HCT116 (cell line): Measurements from ENCODE around the gene AQP1. TPM values are rescaled to one million over a fixed set of nuclear protein-coding genes. Genes with fewer than 3 reads are reported as not detected.

ENCODE experiments used
- ATAC-seq: fragments of 200-7000 bp; cut with Tn5 transposase; 2 replicates; pipeline ENCODE4 v1.9.1; 2020; ENCODE audit warnings: mild to moderate bottlenecking, moderate library complexity
- BruUV-seq: library from RNA; stranded (reverse); fragments of 400-500 nt; replicated peaks from 2 replicates; lab custom pipeline; 2021; lab: Mats Ljungman, UMichigan
- CTCF ChIA-PET: fragments of 300-600 bp; sonication (Branson Sonifier 250); formaldehyde crosslinking; loops from one replicate; lab custom pipeline; 2021; ENCODE audit warnings: antibody characterized with exemption; lab: Charles Lee
- POLR2A ChIA-PET: fragments of 300-600, 350-600 bp; sonication (Branson Sonifier 250); formaldehyde crosslinking; loops from one replicate; lab custom pipeline; 2021; ENCODE audit warnings: antibody characterized with exemption; lab: Charles Lee
- RAD21 ChIA-PET, 2 experiments: fragments of 300-600 bp; sonication (Branson Sonifier 250); formaldehyde crosslinking; loops; one replicate each; lab custom pipeline; 2023; ENCODE audit warnings: low total read pairs in 2 of 2; ENCODE audit not compliant: uncharacterized antibody in 2 of 2, unreplicated experiment in 2 of 2, low non-redundant PET in 1 of 2; lab: Charles Lee
- DNase-seq: peaks from one replicate; pipeline ENCODE4 v3.0.0-alpha.2; 2010; ENCODE audit warnings: low read depth, low spot score
- H2AFZ ChIP-seq: fragments of 200-600 bp; shearing (Covaris generic), sonication (generic); 2 replicates; pipeline ENCODE4 v1.6.1; 2017; ENCODE audit warnings: low read depth, mixed run types, mixed read lengths, antibody characterized with exemption, low read length; ENCODE audit not compliant: poor library complexity, severe bottlenecking
- H3K27ac ChIP-seq: 2 replicates; pipeline ENCODE4 v1.5.1; 2012; ENCODE audit warnings: low read depth, low read length
- H3K27me3 ChIP-seq: fragments of 200-600 bp; sonication (generic); 2 replicates; pipeline ENCODE4 v1.6.1; 2016; ENCODE audit warnings: mixed run types, low read length, mixed read lengths; ENCODE audit not compliant: insufficient read depth
- H3K36me3 ChIP-seq, 2 experiments: fragments of 200-500 bp in 1 of 2; fragments of 200-600 bp in 1 of 2; sonication (Bioruptor generic) in 1 of 2; sonication (generic) in 1 of 2; 2 replicates each; pipeline versions ENCODE4 v1.5.1 to v1.6.1; 2014 to 2016; ENCODE audit warnings: low read length in 2 of 2, inconsistent platforms in 1 of 2, mixed read lengths in 1 of 2, mixed run types in 1 of 2; ENCODE audit not compliant: insufficient read depth in 2 of 2, control insufficient read depth in 1 of 2
- H3K4me1 ChIP-seq, 2 experiments: fragments of 200-600 bp in 1 of 2; sonication (generic) in 1 of 2; 2 replicates each; pipeline versions ENCODE4 v1.5.1 to v1.6.1; 2012 to 2017; ENCODE audit warnings: low read length in 2 of 2, inconsistent platforms in 1 of 2, mild to moderate bottlenecking in 1 of 2, mixed read lengths in 1 of 2, mixed run types in 1 of 2, moderate library complexity in 1 of 2; ENCODE audit not compliant: insufficient read depth in 2 of 2, control insufficient read depth in 1 of 2
- H3K4me2 ChIP-seq: fragments of 200-600 bp; sonication (generic); 2 replicates; pipeline ENCODE4 v1.6.1; 2017; ENCODE audit warnings: mixed run types, low read length, mixed read lengths
- H3K4me3 ChIP-seq, 2 experiments: fragments of 200-600 bp in 1 of 2; sonication (generic) in 1 of 2; replicated peaks in 1 of 2; 2 replicates each; pipeline ENCODE4 v1.5.1; 2011 to 2016; ENCODE audit warnings: low read length in 2 of 2, control low read depth in 1 of 2, low read depth in 1 of 2, mild to moderate bottlenecking in 1 of 2, mixed read lengths in 1 of 2, mixed run types in 1 of 2
- H3K79me2 ChIP-seq: fragments of 200-600 bp; sonication (generic); 2 replicates; pipeline ENCODE4 v1.6.1; 2017; ENCODE audit warnings: mild to moderate bottlenecking, mixed run types, low read length, moderate library complexity, mixed read lengths; ENCODE audit not compliant: insufficient read depth
- H3K9ac ChIP-seq: fragments of 200-600 bp; sonication (generic); 2 replicates; pipeline ENCODE4 v1.6.1; 2016; ENCODE audit warnings: low read length, mixed read lengths
- H3K9me2 ChIP-seq: fragments of 200-600 bp; sonication (generic), shearing (Covaris generic); 2 replicates; pipeline ENCODE4 v1.6.1; 2017; ENCODE audit warnings: mixed run types, mild to moderate bottlenecking, moderate library complexity; ENCODE audit not compliant: insufficient read depth
- H3K9me3 ChIP-seq, 2 experiments: fragments of 200-500 bp in 1 of 2; fragments of 200-600 bp in 1 of 2; sonication (Bioruptor generic) in 1 of 2; sonication (generic) in 1 of 2; 2 replicates each; pipeline ENCODE4 v1.6.1; 2014 to 2017; ENCODE audit warnings: low read length in 2 of 2, mixed read lengths in 2 of 2, inconsistent platforms in 1 of 2, low read depth in 1 of 2, mild to moderate bottlenecking in 1 of 2, mixed run types in 1 of 2, moderate library complexity in 1 of 2; ENCODE audit not compliant: control insufficient read depth in 1 of 2, insufficient read depth in 1 of 2
- H4K20me1 ChIP-seq: fragments of 200-600 bp; sonication (generic), shearing (Covaris generic); 2 replicates; pipeline ENCODE4 v1.6.1; 2017; ENCODE audit warnings: mixed run types, mild to moderate bottlenecking, moderate library complexity; ENCODE audit not compliant: insufficient read depth
- ATF3 ChIP-seq: IDR thresholded peaks from 2 replicates; pipeline ENCODE4 v1.6.1; 2012
- CEBPB ChIP-seq: IDR thresholded peaks from 2 replicates; pipeline ENCODE4 v1.6.1; 2012; ENCODE audit warnings: low read depth
- EGR1 ChIP-seq: IDR thresholded peaks from 2 replicates; pipeline ENCODE4 v1.6.1; 2012; ENCODE audit warnings: low read depth
- ELF1 ChIP-seq: IDR thresholded peaks from 2 replicates; pipeline ENCODE4 v1.6.1; 2012; ENCODE audit warnings: low read depth, borderline replicate concordance
- EZH2phosphoT487 ChIP-seq: fragments of 200-600 bp; IDR thresholded peaks from 2 replicates; pipeline ENCODE4 v1.6.1; 2018; ENCODE audit warnings: antibody characterized with exemption, borderline replicate concordance
- JUND ChIP-seq: IDR thresholded peaks from 2 replicates; pipeline ENCODE4 v1.6.1; 2012
- POLR2A ChIP-seq: IDR thresholded peaks from 2 replicates; pipeline ENCODE4 v1.7.0; 2011; ENCODE audit warnings: borderline replicate concordance; ENCODE audit not compliant: insufficient read depth, insufficient read length; ENCODE audit errors: extremely low read depth
- POLR2AphosphoS5 ChIP-seq: IDR thresholded peaks from 2 replicates; pipeline ENCODE4 v1.6.1; 2011; ENCODE audit warnings: mild to moderate bottlenecking, low read depth, low read length, moderate library complexity
- RAD21 ChIP-seq: IDR thresholded peaks from 2 replicates; pipeline ENCODE4 v1.6.1; 2012; ENCODE audit warnings: low read depth, mild to moderate bottlenecking
- SIN3A ChIP-seq: IDR thresholded peaks from 2 replicates; pipeline ENCODE4 v1.6.1; 2012; ENCODE audit warnings: low read depth
- SRF ChIP-seq: IDR thresholded peaks from 2 replicates; pipeline ENCODE4 v1.6.1; 2012; ENCODE audit warnings: low read depth
- TCF7L2 ChIP-seq: IDR thresholded peaks from 2 replicates; pipeline ENCODE4 v1.7.0; 2011; ENCODE audit warnings: borderline replicate concordance, inconsistent platforms; ENCODE audit not compliant: insufficient read depth, insufficient read length; ENCODE audit errors: extremely low read depth
- ZBTB33 ChIP-seq: IDR thresholded peaks from 2 replicates; pipeline ENCODE4 v1.6.1; 2011; ENCODE audit warnings: mild to moderate bottlenecking, low read length, moderate library complexity; ENCODE audit not compliant: insufficient replicate concordance; ENCODE audit errors: extremely low read depth
- ZFX ChIP-seq: fragments of 450-650 bp; IDR thresholded peaks from 2 replicates; pipeline ENCODE4 v1.6.1; 2017
- ZNF274 ChIP-seq: fragments of 200-500 bp; sonication (Bioruptor generic); IDR thresholded peaks from 2 replicates; pipeline ENCODE4 v1.6.1; 2014; ENCODE audit warnings: mild to moderate bottlenecking, low read depth, low read length, inconsistent platforms
- intact Hi-C: fragments of 100-400 bp; cut with micrococcal nuclease; formaldehyde crosslinking; loops from 2 replicates; pipeline ENCODE4 v1.10.0; 2022
- total RNA-seq: library from RNA; stranded (reverse); gene quantifications from one replicate; pipeline ENCODE4 v1.2.1, GENCODE V29; 2021; ENCODE audit not compliant: unreplicated experiment

The AQP1 gene
- total RNA-seq, 1 experiment from 2014 or later: 2.0 TPM

- BruUV-seq: no TSS peak
- no peak overlapping the region for H2AFZ ChIP-seq
- ChIA-PET RAD21 (no interaction called here), POLR2A (no interaction called here), CTCF (interaction anchor here (1.1 kb wide), 1 partner anchor 15 kb away, joined by 3 read pairs; no protein-coding TSS in a partner anchor)
- intact Hi-C loops: no loop called here
- ATAC-seq (no peak), DNase-seq (no peak)
- no peaks in the 10 kb centered on the region for H4K20me1 ChIP-seq
- H3K4me3 ChIP-seq: no peak overlapping the region
- no peak overlapping the region for H3K4me2 ChIP-seq
- H3K9me3 ChIP-seq: no peaks in the 10 kb centered on the region; a peak in 1 of 4 replicates
- peaks cover 8 to 25% of the 10 kb centered on the region in 2 experiments for H3K4me1 ChIP-seq
- H3K36me3 ChIP-seq: no peaks in the 10 kb centered on the region
- no peaks in the 10 kb centered on the region for H3K27me3 ChIP-seq
- no peaks in the 10 kb centered on the region for H3K9me2 ChIP-seq
- TF ChIP-seq ATF3 (no peak), EZH2phosphoT487 (no peak), ZFX (no peak), SRF (no peak), EGR1 (no peak), ZNF274 (no peak), RAD21 (no peak), CEBPB (no peak), SIN3A (no peak), ZBTB33 (no peak), ELF1 (no peak), TCF7L2 (no peak), POLR2AphosphoS5 (no peak), POLR2A (no peak), JUND (no peak)
- H3K9ac ChIP-seq: no peak overlapping the region
- no peaks in the 10 kb centered on the region for H3K79me2 ChIP-seq
- no peak overlapping the region for H3K27ac ChIP-seq
These were observed 12.2 kb downstream of the AQP1 start for GRCh38 chr7:30923774-30924413.
